Pancreas (tissue), 10 donors: ENCODE measurements around the gene MPRIP. TPM values are rescaled to one million over a fixed set of nuclear protein-coding genes. Genes with fewer than 3 reads are reported as not detected.

ENCODE experiments used
- ATAC-seq, 4 donors: fragments of 200-7000 bp; cut with Tn5 transposase; one replicate each; pipeline versions ENCODE4 v1.8.0 to v1.9.1; 2020; ENCODE audit warnings: mild to moderate bottlenecking in 4 of 4, moderate library complexity in 4 of 4
- DNase-seq, 6 donors: peaks; one replicate each; pipeline ENCODE4 v3.0.0-alpha.2; 2020
- FAIRE-seq: peaks from 2 replicates; lab custom pipeline; 2012; peaks lifted over from hg19 to GRCh38; lab: Jason Lieb, UNC
- H3K27ac ChIP-seq, 4 donors: fragments of 200-600 bp; sonication (generic); 1 replicate in 3 of 4; 2 replicates in 1 of 4; pipeline versions ENCODE4 v1.5.0 to v1.8.0; 2020
- H3K27me3 ChIP-seq, 4 donors: fragments of 200-600 bp; one replicate each; pipeline ENCODE4 v1.8.0; 2021
- H3K36me3 ChIP-seq, 3 donors: fragments of 200-600 bp; sonication (generic) in 1 of 3; one replicate each; pipeline versions ENCODE4 v1.5.0 to v1.8.0; 2020 to 2021
- H3K4me1 ChIP-seq, 3 donors: fragments of 200-600 bp; one replicate each; pipeline ENCODE4 v1.8.0; 2021
- H3K4me3 ChIP-seq, 4 donors: fragments of 200-600 bp; sonication (generic) in 2 of 4; one replicate each; pipeline versions ENCODE4 v1.5.0 to v1.8.0; 2020 to 2021
- H3K9me3 ChIP-seq, 4 donors: fragments of 200-600 bp; one replicate each; pipeline ENCODE4 v1.8.0; 2021
- WGBS, 2 donors: extraction: QIAGEN DNeasy Blood & Tissue Kit; methylation state at CpG; one replicate each; pipeline ENCODE4 v1.1.7; 2013; 5-methylcytosine and 5-hydroxymethylcytosine counted together
- intact Hi-C, 3 donors: fragments of 100-400 bp; cut with DNase I; formaldehyde crosslinking; loops; one replicate each; pipeline versions ENCODE4 v1.11.1 to v1.14.2; 2022
- polyA plus RNA-seq, 2 donors: library from polyadenylated mRNA; stranded (reverse); fragments of 200-250 nt; gene quantifications; one replicate each; pipeline ENCODE4 v1.2.3, GENCODE V29; 2013
- total RNA-seq, 6 donors: library from RNA; stranded (reverse); fragmentation: NEBNext Ultra II Directional in 4 of 6; extraction: Animal tissue kit (Norgen Biotek cat#: 25700) in 4 of 6; gene quantifications; one replicate each; pipeline versions ENCODE4 v1.2.1 to v1.2.4, GENCODE V29; 2021 to 2023
- TF ChIP-seq, protein P1 (sequence below), 4 donors: fragments of 200-600 bp; sonication (generic) in 3 of 4; IDR thresholded peaks; one replicate each; pipeline versions ENCODE4 v1.5.0 to v1.8.0; 2021; ENCODE audit warnings: antibody characterized with exemption in 4 of 4
- donor health status: healthy with polysubstance abuse.
- donor health status: DM: no; HTN: no; CAD: no; lungs with moderate emphysema.
- donor health status: DM: no; HTN: no; CAD: no.
- donor health status: control.
- donor health status: control.
- donor health status: Bipolar disorder and iron deficiency.
- donor health status: DM: yes; HTN: yes; CAD: no.
- donor health status: DM: no; HTN: no; CAD: no.
- donor health status: DM: no; HTN: no; CAD: no.
- donor health status: DM: yes; HTN: yes; CAD: no.

The MPRIP gene
- total and polyA plus RNA-seq, 8 donors, result 91.8 to 242 (median 107) TPM

DNA sequence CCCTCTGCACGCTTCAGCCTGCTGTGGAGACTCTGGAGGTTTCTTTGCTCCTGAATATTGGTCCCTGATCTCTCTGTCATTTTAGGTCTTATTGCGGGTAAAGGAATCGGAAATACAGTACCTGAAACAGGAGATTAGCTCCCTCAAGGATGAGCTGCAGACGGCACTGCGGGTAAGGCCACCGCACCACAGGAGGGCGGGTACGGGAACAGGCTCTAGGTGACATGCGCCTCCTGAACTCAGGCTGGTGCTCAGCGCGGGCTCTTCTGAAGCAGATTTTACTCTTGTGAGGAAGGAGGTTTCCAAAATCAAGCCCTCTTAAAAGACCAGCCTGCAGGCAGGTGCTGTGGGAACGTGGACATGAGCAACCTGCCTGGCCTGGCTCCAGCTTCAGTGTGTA is 134.1 kb downstream of the MPRIP start:
- peaks cover 7 to 86% (median 60%) of the 10 kb centered on the region in 3 donors for H3K36me3 ChIP-seq
- no peaks in the 10 kb centered on the region for H3K27me3 ChIP-seq
- FAIRE-seq, result no peak
- WGBS, 2 donors, result 94 to 95% methylated on average over 12 of the region's 12 CpGs
- no peak for ATAC-seq
- H3K9me3 ChIP-seq, result no peaks in the 10 kb centered on the region
- TF ChIP-seq, protein P1, sequence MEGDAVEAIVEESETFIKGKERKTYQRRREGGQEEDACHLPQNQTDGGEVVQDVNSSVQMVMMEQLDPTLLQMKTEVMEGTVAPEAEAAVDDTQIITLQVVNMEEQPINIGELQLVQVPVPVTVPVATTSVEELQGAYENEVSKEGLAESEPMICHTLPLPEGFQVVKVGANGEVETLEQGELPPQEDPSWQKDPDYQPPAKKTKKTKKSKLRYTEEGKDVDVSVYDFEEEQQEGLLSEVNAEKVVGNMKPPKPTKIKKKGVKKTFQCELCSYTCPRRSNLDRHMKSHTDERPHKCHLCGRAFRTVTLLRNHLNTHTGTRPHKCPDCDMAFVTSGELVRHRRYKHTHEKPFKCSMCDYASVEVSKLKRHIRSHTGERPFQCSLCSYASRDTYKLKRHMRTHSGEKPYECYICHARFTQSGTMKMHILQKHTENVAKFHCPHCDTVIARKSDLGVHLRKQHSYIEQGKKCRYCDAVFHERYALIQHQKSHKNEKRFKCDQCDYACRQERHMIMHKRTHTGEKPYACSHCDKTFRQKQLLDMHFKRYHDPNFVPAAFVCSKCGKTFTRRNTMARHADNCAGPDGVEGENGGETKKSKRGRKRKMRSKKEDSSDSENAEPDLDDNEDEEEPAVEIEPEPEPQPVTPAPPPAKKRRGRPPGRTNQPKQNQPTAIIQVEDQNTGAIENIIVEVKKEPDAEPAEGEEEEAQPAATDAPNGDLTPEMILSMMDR (IDR thresholded peaks at IDR 0.05), result no peak
- DNase-seq, result no peak
- H3K27ac ChIP-seq, result no peak overlapping the region
- H3K4me3 ChIP-seq, result no peak overlapping the region
- intact Hi-C loops, result no loop called here
- H3K4me1 ChIP-seq, result no peaks in the 10 kb centered on the region

DNA sequence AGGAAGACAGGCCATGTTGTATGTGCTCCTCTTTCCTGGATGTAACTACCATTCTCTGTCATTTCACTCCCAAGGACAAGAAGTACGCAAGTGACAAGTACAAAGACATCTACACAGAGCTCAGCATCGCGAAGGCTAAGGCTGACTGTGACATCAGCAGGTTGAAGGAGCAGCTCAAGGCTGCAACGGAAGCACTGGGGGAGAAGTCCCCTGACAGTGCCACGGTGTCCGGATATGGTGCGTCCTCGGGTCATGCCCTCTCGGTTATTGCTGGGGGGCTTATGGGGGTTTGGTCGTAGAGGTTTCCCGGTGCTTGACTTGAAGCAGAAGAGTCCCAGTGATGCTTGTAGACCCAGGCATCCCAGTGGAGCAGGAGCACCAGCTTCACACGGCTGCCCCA is 134.9 kb downstream of the MPRIP start:
- DNase-seq, result no peak
- Histone ChIP-seq H3K36me3 (peaks cover 7 to 91% (median 54%) of the 10 kb centered on the region in 3 donors), H3K4me1 (no peaks in the 10 kb centered on the region), H3K9me3 (no peaks in the 10 kb centered on the region), H3K27ac (no peak overlapping the region), H3K4me3 (no peak overlapping the region), H3K27me3 (no peaks in the 10 kb centered on the region)
- intact Hi-C loops, result no loop called here
- TF ChIP-seq, protein P1 (IDR thresholded peaks at IDR 0.05), result no peak
- FAIRE-seq, result no peak
- 93% methylated on average over 12 of the region's 12 CpGs for WGBS, 2 donors
- ATAC-seq, result no peak

DNA sequence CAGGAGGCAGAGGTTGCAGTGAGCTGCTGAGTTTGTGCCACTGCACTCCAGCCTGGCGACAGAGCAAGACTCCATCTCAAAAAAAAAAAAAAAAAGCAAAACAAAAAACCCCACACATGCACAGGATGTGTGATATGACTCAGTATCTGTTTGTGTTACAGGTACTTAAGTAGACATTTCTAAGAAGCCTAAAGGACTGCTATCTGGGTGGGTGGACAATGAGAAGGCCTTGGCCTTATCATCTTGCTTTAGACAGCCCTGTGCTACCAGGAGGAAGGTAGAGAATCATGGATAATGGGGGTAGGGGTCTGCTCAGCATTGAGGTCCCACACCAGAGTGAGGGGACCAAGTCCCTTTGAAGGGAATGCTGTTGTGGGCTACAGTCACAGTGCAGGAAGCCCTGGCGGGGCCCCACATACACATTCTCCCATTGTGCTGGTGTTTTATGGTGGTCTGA is 137.1 kb downstream of the MPRIP start:
- no peak overlapping the region for H3K27ac ChIP-seq
- ATAC-seq (no peak), DNase-seq (no peak), FAIRE-seq (no peak)
- TF ChIP-seq, protein P1 (IDR thresholded peaks at IDR 0.05), result no peak
- peaks cover 0 to 87% (median 40%) of the 10 kb centered on the region in 3 donors for H3K36me3 ChIP-seq
- no peaks in the 10 kb centered on the region for H3K4me1 ChIP-seq
- WGBS, 2 donors, result 93 to 100% methylated on average over 2 of the region's 2 CpGs
- H3K4me3 ChIP-seq, result no peak overlapping the region
- intact Hi-C loops, result no loop called here
- no peaks in the 10 kb centered on the region for H3K27me3 ChIP-seq
- H3K9me3 ChIP-seq, result no peaks in the 10 kb centered on the region

DNA sequence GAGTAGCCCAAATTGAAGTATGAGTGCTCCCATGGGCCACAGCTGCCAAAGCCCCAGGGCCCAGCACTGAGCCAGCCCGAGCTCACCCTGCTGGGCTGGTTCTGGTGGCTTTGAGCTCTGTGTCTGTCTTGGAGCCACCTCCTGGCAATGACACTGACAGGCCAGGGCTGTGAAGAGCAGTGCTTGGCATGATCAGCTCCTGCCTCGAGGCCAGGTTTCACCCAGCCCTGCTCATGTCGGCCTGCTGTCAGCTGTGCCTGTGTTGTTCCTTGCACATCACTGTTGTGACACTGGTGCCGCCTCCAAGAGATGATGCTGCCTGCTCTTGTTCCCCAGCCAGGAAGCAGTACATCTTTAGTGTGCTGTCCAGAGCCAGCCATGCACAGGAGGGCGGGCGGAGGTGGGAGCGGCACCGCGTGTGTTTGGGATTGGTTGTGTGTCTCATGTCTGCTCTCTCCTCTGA is 137.9 kb downstream of the MPRIP start:
- Histone ChIP-seq H3K27ac (no peak overlapping the region), H3K36me3 (peaks cover 0 to 82% (median 38%) of the 10 kb centered on the region in 3 donors), H3K4me3 (no peak overlapping the region), H3K9me3 (no peaks in the 10 kb centered on the region), H3K27me3 (no peaks in the 10 kb centered on the region), H3K4me1 (no peaks in the 10 kb centered on the region)
- no peak for DNase-seq
- FAIRE-seq, result no peak
- intact Hi-C loops, result no loop called here
- ATAC-seq, result no peak
- TF ChIP-seq, protein P1 (IDR thresholded peaks at IDR 0.05), result no peak
- WGBS, 2 donors, result 91 to 95% methylated on average over 9 of the region's 9 CpGs

DNA sequence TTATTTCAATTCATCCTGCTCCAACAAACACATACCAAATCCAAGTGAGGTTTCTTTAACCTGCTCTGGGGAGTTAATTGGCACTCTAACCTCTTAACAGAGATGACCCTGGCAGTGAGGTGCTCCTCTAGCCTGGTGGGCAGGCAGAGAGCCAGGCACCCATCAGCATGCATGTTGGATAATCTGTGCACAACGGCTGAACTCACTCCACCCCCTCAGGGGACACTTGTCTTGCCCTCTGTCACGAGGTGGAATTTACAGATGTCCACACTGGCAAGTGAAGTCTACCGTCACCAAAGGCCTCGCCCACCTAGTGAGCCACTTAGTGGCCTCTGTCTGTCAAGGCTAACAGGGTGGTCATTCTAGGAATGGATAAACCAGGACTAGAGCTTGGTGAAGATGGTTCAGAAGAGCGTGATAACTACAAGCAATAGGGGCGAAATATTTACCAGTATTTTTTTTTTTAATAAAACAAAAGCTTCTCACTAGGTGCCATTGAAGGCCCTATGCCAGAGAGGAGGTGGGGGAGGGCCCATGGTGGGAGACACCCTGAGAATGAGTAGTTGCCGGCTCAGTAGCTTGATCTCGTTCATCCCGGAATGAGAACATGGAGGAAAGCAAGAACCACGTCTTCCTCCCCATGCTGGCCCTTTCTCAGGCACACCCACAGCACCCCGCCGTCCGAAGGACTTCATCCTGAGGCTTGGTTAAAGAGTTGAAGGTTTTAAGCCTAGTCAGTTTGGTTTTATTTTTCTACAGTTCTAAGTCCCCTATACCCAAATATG is 138.7 kb downstream of the MPRIP start:
- ATAC-seq (no peak), FAIRE-seq (no peak), DNase-seq (no peak)
- Histone ChIP-seq H3K27me3 (no peaks in the 10 kb centered on the region), H3K4me1 (peaks cover 0 to 5% (median 3%) of the 10 kb centered on the region in 3 donors), H3K36me3 (peaks cover 0 to 74% (median 30%) of the 10 kb centered on the region in 3 donors), H3K4me3 (no peak overlapping the region), H3K9me3 (no peaks in the 10 kb centered on the region), H3K27ac (no peak overlapping the region)
- intact Hi-C loops, result no loop called here
- WGBS, 2 donors, result 84 to 90% methylated on average over 13 of the region's 13 CpGs
- TF ChIP-seq, protein P1 (IDR thresholded peaks at IDR 0.05), result no peak
